Left ventricle myocardium inferior (tissue), 1 donor: ENCODE data around the gene RBBP8NL. TPM values are rescaled to one million over a fixed set of nuclear protein-coding genes. Genes with fewer than 3 reads are reported as not detected.

Source experiments
- DNase-seq: peaks from one replicate; pipeline ENCODE4 v3.0.0-alpha.2; 2020
- H3K27ac ChIP-seq: fragments of 200-600 bp; replicated peaks from 2 replicates; pipeline ENCODE4 v1.8.0; 2021
- H3K27me3 ChIP-seq: fragments of 200-600 bp; 2 replicates; pipeline ENCODE4 v1.8.0; 2021; ENCODE audit warnings: low read depth
- H3K36me3 ChIP-seq: fragments of 200-600 bp; 2 replicates; pipeline ENCODE4 v1.8.0; 2021
- H3K4me1 ChIP-seq: fragments of 200-600 bp; 2 replicates; pipeline ENCODE4 v1.8.0; 2021
- H3K4me3 ChIP-seq: fragments of 200-600 bp; 2 replicates; pipeline ENCODE4 v1.8.0; 2021; ENCODE audit warnings: mild to moderate bottlenecking, moderate library complexity
- H3K9me3 ChIP-seq: fragments of 200-600 bp; replicated peaks from 2 replicates; pipeline ENCODE4 v1.8.0; 2021
- intact Hi-C: fragments of 100-400 bp; cut with micrococcal nuclease; formaldehyde crosslinking; loops from one replicate; pipeline ENCODE4 v1.11.0; 2022
- total RNA-seq: library from RNA; stranded (reverse); fragmentation: NEBNext Ultra II Directional; extraction: Animal tissue kit (Norgen Biotek cat#: 25700); gene quantifications from one replicate; pipeline ENCODE4 v1.2.1, GENCODE V29; 2021
- TF ChIP-seq, protein P1 (sequence below): fragments of 200-600 bp; IDR thresholded peaks from 2 replicates; pipeline ENCODE4 v1.8.0; 2021; ENCODE audit warnings: antibody characterized with exemption, mild to moderate bottlenecking, borderline replicate concordance
- donor health status: DM: no; HTN: yes; CAD: no; lungs with severe emphysema.

RBBP8NL gene
- total RNA-seq, 1 donor from 2014 or later: not detected

GRCh38 chr20:62446481-62446880 lies 19.1 kb upstream of the RBBP8NL start:
- Histone ChIP-seq H3K4me3 (no peak overlapping the region), H3K9me3 (no peaks in the 10 kb centered on the region), H3K27me3 (peaks cover 66% of the 10 kb centered on the region), H3K36me3 (no peaks in the 10 kb centered on the region), H3K4me1 (no peaks in the 10 kb centered on the region), H3K27ac (no peak overlapping the region)
- intact Hi-C loops: no loop called here
- TF ChIP-seq, protein P1, sequence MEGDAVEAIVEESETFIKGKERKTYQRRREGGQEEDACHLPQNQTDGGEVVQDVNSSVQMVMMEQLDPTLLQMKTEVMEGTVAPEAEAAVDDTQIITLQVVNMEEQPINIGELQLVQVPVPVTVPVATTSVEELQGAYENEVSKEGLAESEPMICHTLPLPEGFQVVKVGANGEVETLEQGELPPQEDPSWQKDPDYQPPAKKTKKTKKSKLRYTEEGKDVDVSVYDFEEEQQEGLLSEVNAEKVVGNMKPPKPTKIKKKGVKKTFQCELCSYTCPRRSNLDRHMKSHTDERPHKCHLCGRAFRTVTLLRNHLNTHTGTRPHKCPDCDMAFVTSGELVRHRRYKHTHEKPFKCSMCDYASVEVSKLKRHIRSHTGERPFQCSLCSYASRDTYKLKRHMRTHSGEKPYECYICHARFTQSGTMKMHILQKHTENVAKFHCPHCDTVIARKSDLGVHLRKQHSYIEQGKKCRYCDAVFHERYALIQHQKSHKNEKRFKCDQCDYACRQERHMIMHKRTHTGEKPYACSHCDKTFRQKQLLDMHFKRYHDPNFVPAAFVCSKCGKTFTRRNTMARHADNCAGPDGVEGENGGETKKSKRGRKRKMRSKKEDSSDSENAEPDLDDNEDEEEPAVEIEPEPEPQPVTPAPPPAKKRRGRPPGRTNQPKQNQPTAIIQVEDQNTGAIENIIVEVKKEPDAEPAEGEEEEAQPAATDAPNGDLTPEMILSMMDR: no peak
- no peak for DNase-seq

- intact Hi-C loops: no loop called here
- H3K4me3 ChIP-seq: no peak overlapping the region
- no peaks in the 10 kb centered on the region for H3K4me1 ChIP-seq
- peaks cover 68% of the 10 kb centered on the region for H3K27me3 ChIP-seq
- H3K27ac ChIP-seq: no peak overlapping the region
- H3K36me3 ChIP-seq: no peaks in the 10 kb centered on the region
- H3K9me3 ChIP-seq: no peaks in the 10 kb centered on the region
- TF ChIP-seq, protein P1: no peak
- DNase-seq: no peak
Measured at GRCh38 chr20:62445553-62446340, 18.4 kb upstream of the RBBP8NL start.

DNA sequence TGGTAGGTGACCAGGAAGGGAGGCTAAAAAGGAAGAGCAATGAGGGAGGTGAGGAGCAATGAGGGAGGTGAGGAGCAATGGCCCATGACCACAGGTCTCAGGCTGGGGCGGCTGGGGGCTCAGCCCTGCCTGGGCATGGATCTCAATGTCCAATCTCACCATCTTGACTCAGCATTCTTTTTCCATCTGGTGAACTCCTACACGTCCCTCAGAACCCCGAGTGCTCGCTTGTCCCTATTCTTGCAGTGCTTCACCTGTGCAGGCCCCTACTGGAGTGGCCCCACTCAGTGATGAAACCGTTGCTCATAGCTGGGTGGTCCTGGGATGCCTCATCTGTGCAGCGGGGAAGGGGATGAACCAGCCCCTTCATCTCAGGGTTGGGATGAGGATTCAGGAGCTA lies 16.9 kb upstream of the RBBP8NL start:
- H3K27me3 ChIP-seq: peaks cover 60% of the 10 kb centered on the region
- H3K36me3 ChIP-seq: no peaks in the 10 kb centered on the region
- DNase-seq: no peak
- no peaks in the 10 kb centered on the region for H3K9me3 ChIP-seq
- TF ChIP-seq, protein P1: no peak
- H3K27ac ChIP-seq: no peak overlapping the region
- intact Hi-C loops: no loop called here
- H3K4me3 ChIP-seq: no peak overlapping the region
- H3K4me1 ChIP-seq: no peaks in the 10 kb centered on the region

DNA sequence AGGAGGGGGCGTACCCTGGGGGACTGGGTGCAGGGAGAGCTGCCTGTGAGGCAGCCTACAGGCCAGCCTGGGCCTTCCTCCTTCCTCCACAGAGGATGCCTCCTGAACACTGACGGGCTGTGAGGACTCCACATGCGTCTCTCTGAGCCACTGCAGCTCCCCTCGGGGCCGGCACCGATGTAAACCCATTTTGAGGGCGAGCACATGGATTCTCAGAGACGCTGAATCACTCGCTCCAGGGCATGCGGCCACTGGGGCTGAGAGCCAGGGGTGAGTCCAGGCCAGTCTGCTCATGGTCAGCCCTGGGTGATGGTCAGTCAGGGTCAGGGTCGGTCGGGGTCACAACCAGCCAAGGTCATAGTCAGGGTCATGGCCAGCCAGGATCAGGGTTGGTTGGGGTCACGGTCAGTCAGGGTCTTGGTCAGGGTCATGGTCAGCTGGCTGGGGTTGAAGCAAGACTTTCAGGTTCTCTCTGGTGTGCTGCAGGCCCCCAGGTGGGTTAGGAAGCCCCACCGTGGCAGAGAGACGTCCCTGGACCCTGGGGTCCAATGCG lies 14.7 kb upstream of the RBBP8NL start:
- intact Hi-C loops: no loop called here

DNA sequence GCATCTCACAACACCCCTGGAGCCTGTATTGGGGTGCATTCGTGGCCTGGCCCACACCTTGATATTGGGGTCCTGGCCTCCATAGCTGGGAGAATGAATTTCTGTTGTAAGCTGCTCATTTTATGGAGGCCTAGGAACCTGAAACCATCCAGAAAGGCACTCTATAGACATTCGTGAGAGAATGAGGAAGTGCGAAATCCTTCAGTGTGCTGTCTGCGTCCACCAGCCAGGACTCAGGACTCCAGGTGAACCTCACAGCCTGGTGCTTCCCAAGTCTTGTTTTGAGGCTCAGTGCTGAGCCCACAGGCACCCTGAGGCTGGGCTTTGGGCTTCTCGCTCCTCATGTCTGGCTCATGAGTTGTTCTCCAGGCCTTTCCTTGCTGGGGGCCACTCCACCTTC lies 11.9 kb upstream of the RBBP8NL start:
- Histone ChIP-seq H3K27me3 (peaks cover 42% of the 10 kb centered on the region), H3K27ac (no peak overlapping the region), H3K36me3 (no peaks in the 10 kb centered on the region), H3K9me3 (no peaks in the 10 kb centered on the region), H3K4me3 (no peak overlapping the region), H3K4me1 (peaks cover 11% of the 10 kb centered on the region)
- TF ChIP-seq, protein P1: no peak
- no peak for DNase-seq
- intact Hi-C loops: no loop called here

More for the DNA sequence above, 14.7 kb upstream of the RBBP8NL start:
- no peaks in the 10 kb centered on the region for H3K4me1 ChIP-seq
- peaks cover 51% of the 10 kb centered on the region for H3K27me3 ChIP-seq
- H3K9me3 ChIP-seq: no peaks in the 10 kb centered on the region
- DNase-seq: no peak
- no peaks in the 10 kb centered on the region for H3K36me3 ChIP-seq
- H3K27ac ChIP-seq: no peak overlapping the region
- H3K4me3 ChIP-seq: no peak overlapping the region
- TF ChIP-seq, protein P1: no peak
